SH-SY5Y (cell line): Measurements from ENCODE around the gene RETREG1.

ENCODE experiments used
- GATA2 ChIP-seq: IDR thresholded peaks from 2 replicates; pipeline ENCODE4 v1.6.1; 2011; ENCODE audit warnings: mild to moderate bottlenecking, low read depth, low read length
- GATA3 ChIP-seq: IDR thresholded peaks from 2 replicates; pipeline ENCODE4 v1.6.1; 2011; ENCODE audit warnings: low read depth, mild to moderate bottlenecking, low read length, moderate library complexity

GRCh38 chr5:16465544-16466432 is 151.0 kb downstream of the RETREG1 start, which contains the start of gene ZNF622:
- no peak for TF ChIP-seq GATA2
- TF ChIP-seq GATA3: no peak
